ENCODE results near the gene ITGB5. TPM values are rescaled to one million over a fixed set of nuclear protein-coding genes. Genes with fewer than 3 reads are reported as not detected.

Gene ITGB5
- total RNA-seq, 4 donors from 2014 or later: 114 to 217 (median 193) TPM

- Histone ChIP-seq H3K27ac (peak overlapping the region in 1 of 4 donors; percentile 22), H3K4me1 (peaks cover 0 to 68% (median 21%) of the 10 kb centered on the region in 4 donors)
- WGBS, 2 donors: 71 to 86% methylated on average over 13 of the region's 13 CpGs
Measured at GRCh38 chr3:124882816-124883747, 4.1 kb downstream of the ITGB5 start.

GRCh38 chr3:124881976-124882697 lies 5.0 kb downstream of the ITGB5 start:
- Histone ChIP-seq H3K4me3 (no peak overlapping the region), H3K27ac (peak overlapping the region in 1 of 4 donors; percentile 22), H3K36me3 (no peaks in the 10 kb centered on the region), H3K27me3 (no peaks in the 10 kb centered on the region), H3K4me1 (peaks cover 0 to 71% (median 23%) of the 10 kb centered on the region in 4 donors), H3K9me3 (no peaks in the 10 kb centered on the region)
- DNase-seq (ENCODE audit: low spot score in 2 of 2): no peak
- no peak for TF ChIP-seq CTCF (IDR thresholded peaks at IDR 0.05)
- no peak for TF ChIP-seq POLR2A (IDR thresholded peaks at IDR 0.05)
- TF ChIP-seq EP300 (IDR thresholded peaks at IDR 0.05): no peak
- 83 to 87% methylated on average over 11 of the region's 11 CpGs for WGBS, 2 donors

More at GRCh38 chr3:124882816-124883747, 4.1 kb downstream of the ITGB5 start:
- no peak for TF ChIP-seq CTCF (IDR thresholded peaks at IDR 0.05)
- Histone ChIP-seq H3K36me3 (no peaks in the 10 kb centered on the region), H3K27me3 (no peaks in the 10 kb centered on the region), H3K9me3 (no peaks in the 10 kb centered on the region), H3K4me3 (no peak overlapping the region)
- no peak for DNase-seq (ENCODE audit: low spot score in 2 of 2)

- TF ChIP-seq POLR2A (IDR thresholded peaks at IDR 0.05): no peak
- TF ChIP-seq EP300 (IDR thresholded peaks at IDR 0.05): no peak
- no peak for TF ChIP-seq CTCF (IDR thresholded peaks at IDR 0.05)
- peaks cover 0 to 66% (median 18%) of the 10 kb centered on the region in 4 donors for H3K4me1 ChIP-seq
Measured at GRCh38 chr3:124879337-124879680, 7.9 kb downstream of the ITGB5 start.

GRCh38 chr3:124878561-124879336 lies 8.4 kb downstream of the ITGB5 start:
- Histone ChIP-seq H3K27ac (peak overlapping the region in 3 of 4 donors; percentile 45 to 80 (median 62)), H3K4me1 (peaks cover 0 to 62% (median 17%) of the 10 kb centered on the region in 4 donors), H3K4me3 (no peak overlapping the region), H3K36me3 (no peaks in the 10 kb centered on the region), H3K27me3 (no peaks in the 10 kb centered on the region), H3K9me3 (no peaks in the 10 kb centered on the region)
- DNase-seq (ENCODE audit: low spot score in 2 of 2): peak in 1 of 2 donors; percentile 48
- 19% methylated on average over 6 of the region's 6 CpGs for WGBS, 2 donors
- TF ChIP-seq EP300 (IDR thresholded peaks at IDR 0.05): peak; percentile 32 to 86
- no peak for TF ChIP-seq POLR2A (IDR thresholded peaks at IDR 0.05)
- no peak for TF ChIP-seq CTCF (IDR thresholded peaks at IDR 0.05)

More at GRCh38 chr3:124879337-124879680, 7.9 kb downstream of the ITGB5 start:
- H3K27me3 ChIP-seq: no peaks in the 10 kb centered on the region
- no peak for DNase-seq (ENCODE audit: low spot score in 2 of 2)
- H3K27ac ChIP-seq: peak overlapping the region in 3 of 4 donors; percentile 45 to 80 (median 62)
- H3K36me3 ChIP-seq: no peaks in the 10 kb centered on the region
- H3K9me3 ChIP-seq: no peaks in the 10 kb centered on the region
- no peak overlapping the region for H3K4me3 ChIP-seq
